ENCODE data around the gene CHRNA7.

- TF ChIP-seq CTCF (IDR thresholded peaks at IDR 0.05) (no peak), POLR2A (IDR thresholded peaks at IDR 0.05) (no peak)
Observed at GRCh38 chr15:32028921-32029320, 1.4 kb upstream of the CHRNA7 start.

Data from right lobe of liver (tissue), 4 donors.